HuH-7 (cell line): ENCODE results near the gene ARCN1.

Experiments used
- DNase-seq: peaks from one replicate; pipeline ENCODE4 v3.0.0; 2011; ENCODE audit warnings: low spot score

Gene ARCN1

GRCh38 chr11:118621784-118622375, 49.7 kb downstream of the ARCN1 start:
- no peak for DNase-seq

GRCh38 chr11:118622376-118623268, 50.4 kb downstream of the ARCN1 start:
- DNase-seq = no peak

- no peak for DNase-seq
Measured at GRCh38 chr11:118623269-118623655, 51.1 kb downstream of the ARCN1 start.

GRCh38 chr11:118625036-118625690, 53.0 kb downstream of the ARCN1 start:
- DNase-seq = no peak

GRCh38 chr11:118625976-118626375, 53.8 kb downstream of the ARCN1 start:
- no peak for DNase-seq

GRCh38 chr11:118627566-118627965, 55.4 kb downstream of the ARCN1 start:
- DNase-seq = no peak

- no peak for DNase-seq
Measured at GRCh38 chr11:118628031-118628430, 55.8 kb downstream of the ARCN1 start.

- no peak for DNase-seq
Measured at GRCh38 chr11:118628432-118628831, 56.2 kb downstream of the ARCN1 start.

- no peak for DNase-seq
Measured at GRCh38 chr11:118628861-118629549, 56.8 kb downstream of the ARCN1 start.

GRCh38 chr11:118629761-118630661, 57.8 kb downstream of the ARCN1 start:
- DNase-seq = no peak

- no peak for DNase-seq
Measured at GRCh38 chr11:118631142-118631909, 59.1 kb downstream of the ARCN1 start.

- DNase-seq = no peak
Measured at GRCh38 chr11:118632577-118633318, 60.5 kb downstream of the ARCN1 start.

GRCh38 chr11:118633319-118633690, 61.1 kb downstream of the ARCN1 start:
- no peak for DNase-seq

- no peak for DNase-seq
Measured at GRCh38 chr11:118633979-118634378, 61.8 kb downstream of the ARCN1 start.

- DNase-seq = no peak
Measured at GRCh38 chr11:118634431-118635236, 62.4 kb downstream of the ARCN1 start.

- no peak for DNase-seq
Measured at GRCh38 chr11:118635237-118635591, 63.0 kb downstream of the ARCN1 start.

- no peak for DNase-seq
Measured at GRCh38 chr11:118635642-118636041, 63.4 kb downstream of the ARCN1 start.

- DNase-seq = no peak
Measured at GRCh38 chr11:118636569-118637290, 64.5 kb downstream of the ARCN1 start.
